Right ventricle myocardium inferior (tissue), 1 donor: ENCODE results near the gene HOXB3. TPM values are rescaled to one million over a fixed set of nuclear protein-coding genes. Genes with fewer than 3 reads are reported as not detected.
"Not testable (repeated sequence)": the region's sequence is repeated elsewhere in the genome, so short reads cannot be mapped to it uniquely, and the experiment has no call there.

Experiments used
- ATAC-seq: fragments of 200-7000 bp; cut with Tn5 transposase; one replicate; pipeline ENCODE4 v1.9.1; 2020; ENCODE audit warnings: mild to moderate bottlenecking, moderate library complexity
- DNase-seq: peaks from one replicate; pipeline ENCODE4 v3.0.0; 2021; ENCODE audit errors: missing footprints
- intact Hi-C: fragments of 100-400 bp; cut with DNase I; formaldehyde crosslinking; loops from one replicate; pipeline ENCODE4 v1.11.0; 2022
- total RNA-seq: library from RNA; stranded (reverse); fragmentation: NEBNext Ultra II Directional; extraction: Animal tissue kit (Norgen Biotek cat#: 25700); gene quantifications from one replicate; pipeline ENCODE4 v1.2.1, GENCODE V29; 2021
- donor health status: DM: no; HTN: yes; CAD: no; lungs with severe emphysema.

HOXB3 gene
- total RNA-seq, 1 donor from 2014 or later: 1.2 TPM

DNA sequence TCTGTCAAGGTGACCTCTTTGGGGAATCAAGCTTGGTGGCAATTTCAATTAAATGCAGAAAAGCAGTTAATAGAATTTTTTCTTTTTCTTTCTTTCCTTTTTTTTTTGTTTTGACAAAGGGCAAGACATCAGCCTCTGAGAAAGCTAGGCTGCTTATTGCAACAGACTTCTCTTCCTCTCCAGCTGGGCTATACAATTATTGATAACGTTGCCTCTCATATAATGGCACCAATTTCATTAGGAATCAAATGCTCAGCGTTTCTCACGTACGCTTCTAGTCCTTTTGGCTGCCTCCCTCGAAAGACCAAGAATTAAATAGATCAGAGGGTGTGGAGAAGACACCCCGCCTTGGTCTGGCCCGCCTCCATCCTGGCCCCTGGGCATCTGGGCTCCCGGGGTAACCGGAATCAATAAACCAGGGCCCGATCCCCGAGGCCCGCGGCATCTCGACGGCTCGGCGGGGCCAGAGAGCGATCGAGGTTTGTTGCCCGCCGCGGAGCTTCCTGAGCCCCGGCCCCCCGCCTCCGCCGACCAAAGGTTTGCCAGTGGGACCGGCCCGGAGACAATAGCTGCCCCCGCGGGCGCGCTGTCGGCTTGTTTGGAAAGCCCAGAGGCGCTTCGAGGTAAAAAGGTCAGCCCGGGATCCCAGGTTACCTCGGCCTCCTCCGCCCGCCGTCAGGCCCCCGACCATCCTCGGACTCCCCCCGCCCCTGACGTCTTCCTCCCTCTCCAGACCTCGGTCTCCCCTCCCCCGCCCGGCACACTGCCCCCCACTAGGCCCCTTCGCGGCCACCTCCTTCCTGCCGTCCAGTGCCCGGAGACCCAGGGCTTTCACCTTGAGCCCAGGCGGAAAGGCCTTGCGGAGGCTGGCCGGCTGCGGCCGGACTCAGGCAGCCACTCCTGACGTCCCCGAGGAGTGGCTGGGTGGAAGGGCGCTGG, 63.2 kb downstream of the HOXB3 start:
- DNase-seq (no peak), ATAC-seq (no peak)
- intact Hi-C loops: no loop called here

DNA sequence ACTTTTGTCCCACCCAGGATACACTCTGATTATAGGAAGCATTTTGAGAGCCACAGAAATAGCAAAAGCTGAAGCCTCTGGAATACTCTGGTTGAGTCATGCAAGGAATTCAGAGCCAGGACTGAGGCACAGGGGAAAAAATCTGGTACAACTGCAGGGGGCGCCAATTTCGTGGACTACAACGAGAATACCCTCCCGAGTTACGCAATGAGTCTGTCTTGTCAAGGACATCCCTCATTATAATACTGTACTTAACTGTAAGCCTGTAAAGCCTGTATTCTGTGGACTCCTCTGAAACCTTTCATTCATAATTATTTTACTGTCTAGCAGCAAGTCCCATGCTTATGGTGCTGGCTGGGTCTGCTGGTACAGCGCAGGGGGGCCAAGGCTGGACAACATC, 67.0 kb downstream of the HOXB3 start:
- intact Hi-C loops: no loop called here
- no peak for ATAC-seq
- DNase-seq: no peak

DNA sequence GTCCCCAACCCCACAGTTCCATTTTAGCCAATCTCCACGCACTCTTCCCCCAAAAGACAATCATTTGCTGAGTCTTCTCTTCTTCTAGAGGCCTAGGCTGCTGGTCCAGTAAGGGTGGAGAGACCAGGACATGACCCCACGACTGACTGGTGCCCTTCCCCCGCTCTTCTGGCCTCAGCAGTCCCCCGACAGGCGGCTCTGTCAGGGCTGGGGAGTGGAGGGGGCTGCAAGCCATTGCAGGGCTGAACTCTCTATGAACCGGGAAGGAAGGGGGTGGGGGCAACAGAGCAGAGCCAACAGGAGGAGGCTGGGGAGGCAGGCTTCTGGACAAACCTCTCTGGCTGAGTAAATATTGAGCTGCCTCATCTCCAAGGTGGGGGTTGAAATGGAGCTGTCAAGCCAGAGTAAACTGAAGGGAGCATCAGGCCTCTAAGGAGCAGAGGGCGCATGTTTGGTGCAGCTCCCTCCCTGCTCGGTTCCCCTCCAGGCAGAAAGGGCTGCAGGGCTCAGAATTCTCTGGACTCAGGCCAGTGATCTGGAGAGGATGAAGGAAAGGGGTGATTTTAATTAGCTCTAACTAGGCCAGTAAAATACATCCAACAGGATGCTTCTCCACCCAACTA, 67.9 kb downstream of the HOXB3 start:
- ATAC-seq (no peak), DNase-seq (no peak)
- intact Hi-C loops: no loop called here

DNA sequence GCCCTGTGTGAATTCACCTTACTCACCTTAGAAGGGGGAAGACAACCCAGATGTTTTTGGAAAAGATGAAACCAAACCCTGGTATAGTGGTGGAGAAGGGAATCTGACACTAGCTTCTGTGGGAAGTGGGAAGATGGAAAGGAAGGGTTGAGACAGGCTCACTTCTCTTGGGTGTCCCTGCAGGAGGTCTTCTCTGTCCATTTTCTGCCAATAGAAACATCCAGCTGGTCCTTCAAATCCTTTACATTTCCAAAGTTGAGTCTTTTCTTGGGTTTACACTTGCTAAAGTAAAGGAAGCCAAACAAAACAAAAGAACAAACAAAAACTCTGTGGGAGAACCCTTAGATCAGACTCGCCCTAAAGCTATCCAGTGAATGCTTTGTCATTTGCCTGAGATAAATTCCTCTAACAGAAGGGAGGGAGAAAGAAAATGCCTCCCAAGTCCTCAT, 69.4 kb downstream of the HOXB3 start:
- DNase-seq (no peak), ATAC-seq (no peak)
- intact Hi-C loops: no loop called here

DNA sequence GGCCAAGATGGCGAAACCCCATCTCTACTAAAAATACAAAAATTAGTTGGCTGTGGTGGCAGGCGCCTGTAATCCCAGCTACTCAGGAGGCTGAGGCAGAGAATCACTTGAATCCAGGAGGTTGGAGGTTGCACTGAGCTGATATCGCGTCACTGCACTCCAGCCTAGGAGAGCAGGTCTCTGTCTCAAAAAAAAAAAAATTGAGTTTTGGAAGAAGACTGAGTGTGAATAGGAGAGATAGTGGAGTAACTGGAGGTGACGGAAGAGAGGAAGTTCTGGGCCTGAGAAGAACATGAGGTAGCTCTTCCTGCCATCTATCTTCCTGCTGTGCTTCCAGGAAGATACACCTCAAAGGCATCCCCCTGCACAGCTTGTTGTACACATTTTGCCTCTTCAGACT, 70.6 kb downstream of the HOXB3 start:
- DNase-seq: no peak
- no peak for ATAC-seq

DNA sequence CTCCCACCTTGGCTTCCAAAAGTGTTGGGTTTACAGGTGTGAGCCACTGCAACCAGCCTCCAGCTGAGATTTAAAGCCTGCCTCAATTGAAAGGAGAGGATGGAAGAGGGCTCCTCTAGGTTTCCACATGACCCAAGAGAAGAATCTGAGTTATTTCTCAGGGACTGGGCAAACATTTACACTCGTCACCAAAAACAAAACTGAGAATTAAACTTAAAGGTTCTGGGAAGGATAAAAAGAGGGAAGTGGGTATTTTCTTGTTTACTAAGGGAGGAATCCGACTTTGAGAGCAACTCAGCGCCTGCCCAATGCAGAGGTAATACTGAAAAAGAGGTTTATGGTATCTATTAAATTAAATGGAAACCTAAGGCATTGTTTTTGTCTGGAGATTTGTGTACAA, 72.6 kb downstream of the HOXB3 start:
- intact Hi-C loops: no loop called here
- DNase-seq: no peak
- ATAC-seq: no peak

More for the DNA sequence above, 70.6 kb downstream of the HOXB3 start:
- intact Hi-C loops: no loop called here

GRCh38 chr17:48515925-48516900, 73.8 kb downstream of the HOXB3 start:
- no peak for DNase-seq
- no peak for ATAC-seq
- intact Hi-C loops: no loop called here

DNA sequence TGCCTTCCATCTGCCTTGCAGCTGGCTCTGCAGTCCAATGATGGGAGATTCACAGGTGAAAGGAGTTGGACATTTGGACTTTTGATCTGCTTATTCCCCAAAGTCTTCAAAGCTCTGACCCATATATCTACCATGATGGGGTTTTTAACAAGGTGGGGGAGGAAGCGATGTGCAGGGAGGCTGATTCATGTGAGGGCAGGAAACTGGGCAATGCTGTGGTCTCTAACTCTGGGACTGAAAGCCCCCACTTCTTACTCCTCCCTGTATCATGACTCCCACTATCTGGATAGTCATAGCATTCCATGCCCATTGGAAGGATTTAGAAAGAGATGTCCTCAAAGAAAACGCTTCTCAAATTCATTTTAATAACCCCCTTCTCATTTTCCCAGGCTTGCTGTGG, 75.6 kb downstream of the HOXB3 start:
- intact Hi-C loops: no loop called here
- ATAC-seq (no peak), DNase-seq (no peak)

- DNase-seq (no peak), ATAC-seq (no peak)
- intact Hi-C loops: no loop called here
Observed at GRCh38 chr17:48513666-48514455, 76.2 kb downstream of the HOXB3 start.

DNA sequence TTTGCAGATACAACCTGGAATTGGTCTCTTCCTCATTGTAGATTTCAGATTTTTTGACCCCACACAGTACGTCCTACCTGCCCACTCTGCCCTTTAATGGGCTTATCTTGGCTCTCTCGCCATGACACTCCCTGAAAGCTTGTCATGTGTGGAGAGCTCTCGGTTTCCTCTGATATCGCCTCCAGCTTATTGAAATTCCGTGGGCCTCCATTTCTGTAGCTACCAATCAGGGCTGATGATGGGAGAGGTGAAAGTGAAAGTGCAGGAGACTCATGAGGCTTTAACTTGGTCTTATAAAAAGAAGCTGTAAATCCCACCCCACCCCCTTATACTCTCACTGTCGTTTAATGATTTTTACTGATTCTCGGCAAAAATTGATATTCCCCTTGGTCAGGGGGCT, 76.9 kb downstream of the HOXB3 start:
- DNase-seq (no peak), ATAC-seq (no peak)
- intact Hi-C loops: no loop called here

- DNase-seq (no peak), ATAC-seq (no peak)
- intact Hi-C loops: no loop called here
Observed at GRCh38 chr17:48510761-48511604, 79.1 kb downstream of the HOXB3 start.

GRCh38 chr17:48510381-48510760, 79.7 kb downstream of the HOXB3 start:
- intact Hi-C loops: no loop called here
- ATAC-seq (no peak), DNase-seq (no peak)

DNA sequence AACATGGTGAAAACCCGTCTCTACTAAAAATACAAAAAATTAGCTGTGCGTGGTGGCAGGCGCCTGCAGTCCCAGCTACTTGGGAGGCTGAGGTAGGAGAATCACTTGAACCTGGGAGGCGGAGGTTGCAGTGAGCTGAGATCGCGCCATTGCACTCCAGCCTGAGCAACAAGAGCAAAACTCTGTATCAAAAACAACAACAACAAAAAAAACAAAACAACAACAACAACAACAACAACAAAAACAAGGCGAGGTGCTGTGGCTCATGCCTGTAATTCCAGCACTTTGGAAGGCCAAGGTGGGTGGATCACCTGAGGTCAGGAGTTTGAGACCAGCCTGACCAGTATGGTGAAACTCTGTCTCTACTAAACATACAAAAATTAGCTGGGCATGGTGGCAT, 80.3 kb downstream of the HOXB3 start:
- DNase-seq, intact Hi-C loops, ATAC-seq: not testable (repeated sequence)

- no peak for DNase-seq
- intact Hi-C loops: no loop called here
Observed at GRCh38 chr17:48506246-48506645, 83.8 kb downstream of the HOXB3 start.

DNA sequence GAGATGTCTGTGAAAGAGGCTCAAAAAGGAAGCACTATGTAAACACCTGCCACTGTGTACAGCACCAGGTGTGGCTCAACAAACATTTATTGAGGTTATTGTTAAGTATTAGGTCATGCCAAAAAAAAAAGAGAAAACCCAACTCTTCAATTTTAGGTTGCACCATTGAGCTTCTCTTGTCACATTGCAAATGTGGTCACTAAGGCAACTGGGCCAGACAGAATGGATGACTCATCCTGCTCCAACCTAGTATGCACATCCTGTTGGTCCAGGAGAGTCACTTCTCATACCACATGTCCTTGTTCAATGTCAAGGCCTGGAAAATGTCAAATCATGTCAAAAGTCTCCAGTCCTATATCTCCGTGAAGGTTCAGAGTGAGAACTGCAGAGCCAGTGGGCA, 84.3 kb downstream of the HOXB3 start:
- intact Hi-C loops: no loop called here
- ATAC-seq (no peak), DNase-seq (no peak)

More at GRCh38 chr17:48506246-48506645, 83.8 kb downstream of the HOXB3 start:
- no peak for ATAC-seq

DNA sequence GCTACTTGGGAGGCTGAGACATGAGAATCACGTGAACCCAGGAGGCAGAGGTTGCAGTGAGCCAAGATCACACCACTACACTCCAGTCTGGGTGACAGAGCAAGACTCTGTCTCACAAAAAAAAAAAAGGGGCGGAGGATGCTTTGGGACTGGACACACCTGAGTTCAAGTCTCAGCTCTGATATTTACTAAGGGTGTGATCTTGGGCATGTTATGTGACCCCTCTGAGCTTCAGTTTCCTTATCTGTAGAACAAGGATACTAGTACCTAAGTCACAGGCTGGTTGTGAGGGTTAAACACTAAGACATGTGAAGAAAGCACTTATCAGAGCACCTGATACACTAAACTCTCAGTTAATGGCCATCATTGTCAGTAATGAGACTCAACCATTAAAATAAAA, 85.1 kb downstream of the HOXB3 start:
- ATAC-seq: no peak
- intact Hi-C loops: no loop called here
- no peak for DNase-seq

DNA sequence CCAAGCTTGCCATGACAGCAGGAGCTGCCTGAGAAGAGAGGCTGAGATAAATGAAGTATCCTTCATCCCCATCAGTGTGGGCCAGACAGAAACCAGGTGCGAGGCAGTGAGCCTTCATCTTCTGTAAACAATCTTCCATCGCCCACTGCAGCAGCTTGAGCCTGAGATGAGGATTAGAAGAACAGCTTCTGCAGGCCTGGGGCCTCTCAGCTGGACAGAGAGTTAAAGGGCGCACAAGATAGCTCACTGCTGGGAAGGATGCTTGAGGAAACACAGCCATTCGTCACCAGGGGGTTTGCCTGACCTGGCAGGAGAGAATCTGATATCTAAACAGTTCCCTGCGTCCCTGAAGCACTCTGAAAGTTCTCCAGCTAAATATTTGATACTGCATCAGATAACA, 86.3 kb downstream of the HOXB3 start:
- DNase-seq: no peak
- intact Hi-C loops: no loop called here
- no peak for ATAC-seq

GRCh38 chr17:48502901-48503300, 87.1 kb downstream of the HOXB3 start:
- no peak for ATAC-seq
- intact Hi-C loops: no loop called here
- DNase-seq: no peak
